Measurements from ENCODE around the gene CD99. TPM values are rescaled to one million over a fixed set of nuclear protein-coding genes. Genes with fewer than 3 reads are reported as not detected.

Gene CD99
- total RNA-seq, 1 experiment from 2014 or later: 77.9 TPM

GRCh38 chrX:2697741-2698299 lies 6.7 kb downstream of the CD99 start:
- no peak for ATAC-seq
- no peak for DNase-seq (ENCODE audit: low spot score)
- Mint-ChIP-seq H3K4me1 (peaks cover 26% of the 10 kb centered on the region), H3K36me3 (peaks cover 6% of the 10 kb centered on the region; the same call in 1 of the 2 replicates), H3K27me3 (ENCODE audit: low read depth) (peaks cover 25% of the 10 kb centered on the region), H3K4me3 (no peak overlapping the region), H3K27ac (no peak overlapping the region), H3K9me3 (peaks cover 10% of the 10 kb centered on the region)
- ChIA-PET POLR2A (no interaction called here), CTCF (no interaction called here)
- TF ChIP-seq, protein P1, sequence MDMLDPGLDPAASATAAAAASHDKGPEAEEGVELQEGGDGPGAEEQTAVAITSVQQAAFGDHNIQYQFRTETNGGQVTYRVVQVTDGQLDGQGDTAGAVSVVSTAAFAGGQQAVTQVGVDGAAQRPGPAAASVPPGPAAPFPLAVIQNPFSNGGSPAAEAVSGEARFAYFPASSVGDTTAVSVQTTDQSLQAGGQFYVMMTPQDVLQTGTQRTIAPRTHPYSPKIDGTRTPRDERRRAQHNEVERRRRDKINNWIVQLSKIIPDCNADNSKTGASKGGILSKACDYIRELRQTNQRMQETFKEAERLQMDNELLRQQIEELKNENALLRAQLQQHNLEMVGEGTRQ (CRISPR knock-in tag; IDR thresholded peaks at IDR 0.05): no peak
- TF ChIP-seq ESRRA (CRISPR knock-in tag; IDR thresholded peaks at IDR 0.05; ENCODE audit: borderline replicate concordance): no peak
- no peak for TF ChIP-seq TEAD4 (CRISPR knock-in tag; IDR thresholded peaks at IDR 0.05)
- TF ChIP-seq ATF1 (CRISPR knock-in tag; IDR thresholded peaks at IDR 0.05): no peak
- TF ChIP-seq KAT7 (CRISPR knock-in tag; IDR thresholded peaks at IDR 0.05; ENCODE audit: borderline replicate concordance): no peak
- no peak for TF ChIP-seq NFYB (CRISPR knock-in tag; conservative IDR thresholded peaks at IDR 0.05; ENCODE audit: low read depth)
- no peak for TF ChIP-seq ZNF671 (CRISPR knock-in tag; IDR thresholded peaks at IDR 0.05)
- TF ChIP-seq CBFB (CRISPR knock-in tag; IDR thresholded peaks at IDR 0.05; ENCODE audit: low read depth): no peak
- TF ChIP-seq FOXP1 (CRISPR knock-in tag; IDR thresholded peaks at IDR 0.05; ENCODE audit: borderline replicate concordance): no peak
- TF ChIP-seq ZNF416 (CRISPR knock-in tag; IDR thresholded peaks at IDR 0.05): no peak
- no peak for TF ChIP-seq SP1 (CRISPR knock-in tag; conservative IDR thresholded peaks at IDR 0.05)
- TF ChIP-seq, protein P2, sequence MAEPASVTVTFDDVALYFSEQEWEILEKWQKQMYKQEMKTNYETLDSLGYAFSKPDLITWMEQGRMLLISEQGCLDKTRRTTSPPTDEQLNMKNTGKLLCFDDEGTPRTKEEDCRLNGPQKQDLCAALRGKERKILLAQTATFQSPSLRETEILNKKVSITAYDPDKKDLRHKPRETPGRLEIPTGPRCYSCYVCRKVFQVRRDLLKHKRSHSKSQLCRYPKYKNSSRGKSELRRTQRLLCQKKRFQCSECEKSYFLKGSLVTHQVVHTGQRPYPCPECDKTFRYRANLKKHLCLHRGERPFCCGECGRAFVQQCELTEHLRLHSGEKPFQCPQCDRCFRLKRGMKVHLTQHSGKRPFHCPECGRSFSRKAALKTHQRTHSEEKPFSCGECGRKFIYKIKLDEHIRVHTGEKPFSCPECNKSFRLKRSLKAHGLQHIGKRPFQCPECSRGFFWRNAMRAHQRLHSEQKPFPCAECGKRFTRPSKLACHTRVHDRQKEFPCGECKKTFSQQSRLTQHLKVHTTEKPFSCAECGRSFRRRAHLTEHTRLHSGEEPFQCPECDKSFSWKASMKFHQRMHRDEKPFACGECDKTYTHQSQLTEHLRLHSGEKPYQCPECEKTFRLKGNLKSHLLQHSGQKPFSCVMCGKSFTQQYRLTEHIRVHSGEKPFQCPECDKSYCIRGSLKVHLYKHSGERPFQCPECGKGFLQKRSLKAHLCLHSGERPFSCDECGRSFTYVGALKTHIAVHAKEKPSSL (CRISPR knock-in tag; conservative IDR thresholded peaks at IDR 0.05): no peak
- no peak for TF ChIP-seq PREB (CRISPR knock-in tag; IDR thresholded peaks at IDR 0.05; ENCODE audit: borderline replicate concordance)
- TF ChIP-seq, protein P3, sequence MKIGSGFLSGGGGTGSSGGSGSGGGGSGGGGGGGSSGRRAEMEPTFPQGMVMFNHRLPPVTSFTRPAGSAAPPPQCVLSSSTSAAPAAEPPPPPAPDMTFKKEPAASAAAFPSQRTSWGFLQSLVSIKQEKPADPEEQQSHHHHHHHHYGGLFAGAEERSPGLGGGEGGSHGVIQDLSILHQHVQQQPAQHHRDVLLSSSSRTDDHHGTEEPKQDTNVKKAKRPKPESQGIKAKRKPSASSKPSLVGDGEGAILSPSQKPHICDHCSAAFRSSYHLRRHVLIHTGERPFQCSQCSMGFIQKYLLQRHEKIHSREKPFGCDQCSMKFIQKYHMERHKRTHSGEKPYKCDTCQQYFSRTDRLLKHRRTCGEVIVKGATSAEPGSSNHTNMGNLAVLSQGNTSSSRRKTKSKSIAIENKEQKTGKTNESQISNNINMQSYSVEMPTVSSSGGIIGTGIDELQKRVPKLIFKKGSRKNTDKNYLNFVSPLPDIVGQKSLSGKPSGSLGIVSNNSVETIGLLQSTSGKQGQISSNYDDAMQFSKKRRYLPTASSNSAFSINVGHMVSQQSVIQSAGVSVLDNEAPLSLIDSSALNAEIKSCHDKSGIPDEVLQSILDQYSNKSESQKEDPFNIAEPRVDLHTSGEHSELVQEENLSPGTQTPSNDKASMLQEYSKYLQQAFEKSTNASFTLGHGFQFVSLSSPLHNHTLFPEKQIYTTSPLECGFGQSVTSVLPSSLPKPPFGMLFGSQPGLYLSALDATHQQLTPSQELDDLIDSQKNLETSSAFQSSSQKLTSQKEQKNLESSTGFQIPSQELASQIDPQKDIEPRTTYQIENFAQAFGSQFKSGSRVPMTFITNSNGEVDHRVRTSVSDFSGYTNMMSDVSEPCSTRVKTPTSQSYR (CRISPR knock-in tag; IDR thresholded peaks at IDR 0.05): no peak
- no peak for TF ChIP-seq MYBL2 (CRISPR knock-in tag; IDR thresholded peaks at IDR 0.05)
- TF ChIP-seq SMAD4 (CRISPR knock-in tag; IDR thresholded peaks at IDR 0.05): no peak
- TF ChIP-seq ETV6 (CRISPR knock-in tag; IDR thresholded peaks at IDR 0.05): no peak
- TF ChIP-seq ZNF317 (CRISPR knock-in tag; IDR thresholded peaks at IDR 0.05; ENCODE audit: borderline replicate concordance, low read depth): no peak

GRCh38 chrX:2698604-2699003 lies 7.5 kb downstream of the CD99 start:
- POLR2A ChIA-PET: no interaction called here
- DNase-seq (ENCODE audit: low spot score) (no peak), ATAC-seq (no peak)
- H3K4me3 Mint-ChIP-seq: no peak overlapping the region
- TF ChIP-seq, protein P2 (CRISPR knock-in tag; conservative IDR thresholded peaks at IDR 0.05): no peak
- TF ChIP-seq GABPB1 (CRISPR knock-in tag; IDR thresholded peaks at IDR 0.05) (no peak), JAZF1 (CRISPR knock-in tag; IDR thresholded peaks at IDR 0.05) (no peak), ZNF263 (CRISPR knock-in tag; IDR thresholded peaks at IDR 0.05; ENCODE audit: low read depth) (no peak), MXD4 (CRISPR knock-in tag; IDR thresholded peaks at IDR 0.05; ENCODE audit: borderline replicate concordance) (no peak), JUN (CRISPR knock-in tag; IDR thresholded peaks at IDR 0.05) (no peak)
- H3K27ac Mint-ChIP-seq: no peak overlapping the region
- peaks cover 17% of the 10 kb centered on the region for H3K27me3 Mint-ChIP-seq (ENCODE audit: low read depth)
- peaks cover 28% of the 10 kb centered on the region for H3K4me1 Mint-ChIP-seq
- peaks cover 10% of the 10 kb centered on the region for H3K9me3 Mint-ChIP-seq
- peaks cover 6% of the 10 kb centered on the region; the same call in 1 of the 2 replicates for H3K36me3 Mint-ChIP-seq
- CTCF ChIA-PET: no interaction called here

Data from WTC11 (cell line).